Embryonic facial prominence (tissue), 1 donor: Measurements from ENCODE around the gene FFAR4.

ENCODE experiments used
- DNase-seq: peaks from one replicate; pipeline ENCODE4 v3.0.0-alpha.2; 2016; ENCODE audit errors: extremely low spot score

FFAR4 gene

GRCh38 chr10:93572606-93573005, 6.1 kb downstream of the FFAR4 start:
- no peak for DNase-seq

GRCh38 chr10:93573051-93573909, 6.8 kb downstream of the FFAR4 start:
- no peak for DNase-seq

GRCh38 chr10:93573924-93574323, 7.5 kb downstream of the FFAR4 start:
- DNase-seq: no peak

GRCh38 chr10:93576888-93577287, 10.4 kb downstream of the FFAR4 start:
- DNase-seq: no peak

GRCh38 chr10:93577565-93577964, 11.1 kb downstream of the FFAR4 start:
- DNase-seq: no peak

- DNase-seq: no peak
Observed at GRCh38 chr10:93579089-93579488, 12.6 kb downstream of the FFAR4 start.

- no peak for DNase-seq
Observed at GRCh38 chr10:93579985-93580711, 13.7 kb downstream of the FFAR4 start.

GRCh38 chr10:93580828-93581227, 14.4 kb downstream of the FFAR4 start:
- DNase-seq: peak; percentile 17

- no peak for DNase-seq
Observed at GRCh38 chr10:93584445-93584844, 18.0 kb downstream of the FFAR4 start.

GRCh38 chr10:93589648-93590562, 23.4 kb downstream of the FFAR4 start:
- DNase-seq: no peak

GRCh38 chr10:93590638-93591037, 24.2 kb downstream of the FFAR4 start:
- DNase-seq: no peak

- no peak for DNase-seq
Observed at GRCh38 chr10:93591065-93591808, 24.8 kb downstream of the FFAR4 start.

GRCh38 chr10:93593254-93593653, 26.8 kb downstream of the FFAR4 start:
- DNase-seq: no peak

GRCh38 chr10:93593749-93594148, 27.3 kb downstream of the FFAR4 start:
- DNase-seq: no peak

- DNase-seq: no peak
Observed at GRCh38 chr10:93594518-93594917, 28.1 kb downstream of the FFAR4 start.

GRCh38 chr10:93595378-93596161, 29.1 kb downstream of the FFAR4 start:
- DNase-seq: no peak

- DNase-seq: no peak
Observed at GRCh38 chr10:93596539-93596938, 30.1 kb downstream of the FFAR4 start.

- no peak for DNase-seq
Observed at GRCh38 chr10:93597075-93597599, 30.7 kb downstream of the FFAR4 start.

GRCh38 chr10:93598157-93598556, 31.7 kb downstream of the FFAR4 start:
- no peak for DNase-seq

GRCh38 chr10:93599335-93599734, 32.9 kb downstream of the FFAR4 start:
- DNase-seq: no peak
